K562 treated with DMSO at 1 percent for 48 hours (cell line): Measurements from ENCODE around the gene LNP1. TPM values are rescaled to one million over a fixed set of nuclear protein-coding genes. Genes with fewer than 3 reads are reported as not detected.

Source experiments
- total RNA-seq: library from RNA; unstranded; fragments of 300-600 nt; gene quantifications from 2 replicates; pipeline ENCODE4 v1.2.3, GENCODE V29; 2022; ENCODE audit warnings: low replicate concordance; ENCODE audit errors: extremely low read depth

The LNP1 gene, protein sequence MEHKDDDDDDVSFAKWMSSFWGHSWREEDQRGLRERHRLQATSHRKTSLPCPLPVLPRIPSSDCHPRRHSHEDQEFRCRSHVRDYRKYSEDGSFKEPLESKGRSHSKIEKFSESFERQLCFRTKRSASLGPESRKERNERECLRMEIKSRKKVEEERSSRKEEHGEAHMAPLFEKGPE
- total RNA-seq = not detected in 2 replicates

GRCh38 chr3:100400780-100401673, at the start of gene LNP1, which contains the start of gene TOMM70:
TSS of gene LNP1 (plus strand) at chr3:100401539. CDS start at chr3:100429730, 28,191 bp downstream.
TSS of gene TOMM70 (minus strand) at chr3:100401089. CDS start at chr3:100400949, 140 bp downstream.

GRCh38 chr3:100492059-100493006, 91.0 kb downstream of the LNP1 start, which contains the start of gene TMEM45A:
TSS of gene TMEM45A (plus strand) at chr3:100492619. CDS start at chr3:100555212, 62,593 bp downstream.

Other genes starting within 250 kb of the LNP1 start
- gene TBC1D23, start 140.5 kb upstream of the LNP1 start, total RNA-seq = not detected in 2 replicates
- not detected in 2 replicates for gene NIT2, start 66.8 kb upstream of the LNP1 start, total RNA-seq
- not detected in 2 replicates for gene TOMM70, start 450 bp upstream of the LNP1 start, total RNA-seq
- gene TMEM45A, start 91.1 kb downstream of the LNP1 start, total RNA-seq = not detected in 2 replicates
- gene ADGRG7, start 208.1 kb downstream of the LNP1 start, total RNA-seq = not detected in 2 replicates